Sigmoid colon (tissue), 7 donors: ENCODE measurements around the gene C2CD5. TPM values are rescaled to one million over a fixed set of nuclear protein-coding genes. Genes with fewer than 3 reads are reported as not detected.
A peak's percentile ranks its signal among the peaks of the same experiment; 100 is the strongest.

Source experiments
- DNase-seq: peaks from one replicate; pipeline ENCODE4 v3.0.0-alpha.2; 2019
- H3K27ac ChIP-seq, 4 donors: fragments of 200-600 bp; sonication (generic); one replicate each; pipeline ENCODE4 v1.5.1; 2016 to 2019; ENCODE audit warnings: mild to moderate bottlenecking in 1 of 4
- H3K27me3 ChIP-seq, 3 donors: fragments of 200-600 bp; sonication (generic); one replicate each; pipeline ENCODE4 v1.5.1; 2019; ENCODE audit warnings: mild to moderate bottlenecking in 1 of 3
- H3K36me3 ChIP-seq, 4 donors: fragments of 200-600 bp; sonication (generic); one replicate each; pipeline ENCODE4 v1.5.1; 2016 to 2019
- H3K4me1 ChIP-seq, 4 donors: fragments of 200-600 bp; sonication (generic); one replicate each; pipeline ENCODE4 v1.5.1; 2017 to 2019
- H3K4me3 ChIP-seq, 4 donors: fragments of 200-600 bp; sonication (generic); one replicate each; pipeline ENCODE4 v1.5.1; 2017 to 2019; ENCODE audit warnings: mild to moderate bottlenecking in 2 of 4, moderate library complexity in 1 of 4
- H3K9me3 ChIP-seq, 4 donors: fragments of 200-600 bp in 3 of 4; sonication (generic) in 3 of 4; one replicate each; pipeline versions ENCODE4 v1.5.1 to v1.6.1; 2013 to 2019
- CTCF ChIP-seq, 4 experiments: fragments of 450-650 bp in 3 of 4; fragments of 200-600 bp in 1 of 4; IDR thresholded peaks; one replicate each; pipeline ENCODE4 v1.5.1; 2016 to 2019; ENCODE audit warnings: antibody characterized with exemption in 4 of 4, mild to moderate bottlenecking in 3 of 4, moderate library complexity in 2 of 4
- EP300 ChIP-seq, 4 donors: sonication (generic); formaldehyde crosslinking; IDR thresholded peaks; one replicate each; pipeline ENCODE4 v1.6.1; 2017; ENCODE audit warnings: antibody characterized with exemption in 4 of 4
- POLR2A ChIP-seq, 2 donors: fragments of 450-650 bp; IDR thresholded peaks; one replicate each; pipeline ENCODE4 v1.6.1; 2016; ENCODE audit warnings: antibody characterized with exemption in 2 of 2, mild to moderate bottlenecking in 2 of 2, moderate library complexity in 2 of 2
- POLR2AphosphoS5 ChIP-seq, 4 donors: sonication (generic); formaldehyde crosslinking; IDR thresholded peaks; one replicate each; pipeline ENCODE4 v1.6.1; 2017; ENCODE audit warnings: antibody characterized with exemption in 4 of 4
- WGBS, 2 donors: extraction: QIAGEN DNeasy Blood & Tissue Kit; methylation state at CpG; one replicate each; pipeline ENCODE4 v1.1.7; 2013; 5-methylcytosine and 5-hydroxymethylcytosine counted together
- intact Hi-C: fragments of 100-400 bp; cut with DNase I; formaldehyde crosslinking; loops from one replicate; pipeline ENCODE4 v1.15.1; 2023
- polyA plus RNA-seq, 3 donors: library from polyadenylated mRNA; stranded (reverse); fragments of 200-250 nt; gene quantifications; one replicate each; pipeline ENCODE4 v1.2.3, GENCODE V29; 2013
- total RNA-seq, 4 donors: library from RNA; depleted of rRNA; stranded (reverse); fragments of >200 nt; gene quantifications; one replicate each; pipeline ENCODE4 v1.1.0, GENCODE V29; 2016
- donor health status: healthy with polysubstance abuse.
- donor health status: Bipolar disorder and iron deficiency.
- donor health status: healthy.

C2CD5 gene
- total RNA-seq, result 10 to 100 TPM; 27.2 to 60.1 (median 47.7) TPM
- 10 to 100 TPM; 21.6 to 40.7 (median 26.4) TPM for polyA plus RNA-seq

DNA sequence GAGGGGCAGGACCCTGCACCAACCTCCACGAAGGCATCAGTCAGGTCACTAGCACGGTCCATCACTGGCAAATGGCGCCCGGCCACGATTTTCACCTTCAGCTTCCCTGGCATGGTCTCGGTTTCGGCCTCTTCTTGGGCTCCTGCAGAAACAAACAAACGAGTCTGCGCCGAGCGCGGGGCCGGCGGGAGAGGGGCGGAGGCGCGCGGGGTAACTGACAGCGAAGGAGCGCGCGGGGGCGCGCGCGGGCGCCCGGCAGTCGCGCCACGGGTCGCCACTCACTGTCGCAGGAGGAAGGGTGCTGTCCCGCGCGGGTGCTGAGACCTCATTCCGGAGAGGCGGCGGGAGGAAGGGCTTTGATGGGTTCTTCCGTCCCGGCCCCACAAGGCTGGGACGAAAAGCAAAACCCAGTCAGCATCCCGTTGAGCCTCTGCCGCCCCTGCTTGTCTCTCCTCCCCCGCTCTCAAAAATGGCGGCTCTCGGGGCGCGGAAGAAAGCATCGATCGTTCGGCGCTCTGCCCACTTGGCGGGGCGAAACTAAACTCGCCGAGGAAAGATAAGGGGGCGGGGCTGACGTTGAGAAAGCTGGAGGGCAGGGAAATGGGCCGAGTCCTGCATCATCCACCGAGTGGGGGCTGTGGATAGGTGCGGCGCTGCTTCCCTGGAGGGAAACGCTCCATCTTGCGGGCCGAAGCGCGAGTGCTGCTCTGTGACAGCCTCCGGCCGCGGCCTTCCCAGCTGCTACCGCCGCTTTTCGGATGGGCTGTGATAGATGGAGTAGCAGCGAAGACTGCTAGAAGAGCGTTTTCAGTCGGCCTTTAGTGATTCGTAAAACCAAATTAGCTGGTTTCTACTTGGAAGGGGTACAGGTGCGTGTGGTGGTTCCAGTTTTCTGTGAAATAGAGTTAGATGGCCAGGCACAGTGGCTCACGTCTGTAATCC is at the start of gene C2CD5:
C2CD5 (minus strand) TSS at position 505 of the 942 bp plus-strand sequence; CDS start at position 113, 392 bp downstream.
- intact Hi-C loops, result loop anchor here (1.0 kb wide), 1 partner anchor 81 kb away; the partner anchor contains the start of gene ETNK1
- 1 to 2% methylated on average over 80 of the region's 80 CpGs for WGBS, 2 donors

GRCh38 chr12:22593864-22594263 is 49.5 kb upstream of the C2CD5 start:
- Histone ChIP-seq H3K27ac (no peak overlapping the region), H3K4me1 (no peaks in the 10 kb centered on the region), H3K27me3 (no peaks in the 10 kb centered on the region), H3K36me3 (no peaks in the 10 kb centered on the region), H3K9me3 (no peaks in the 10 kb centered on the region), H3K4me3 (no peak overlapping the region)
- no peak for DNase-seq
- intact Hi-C loops, result no loop called here
- TF ChIP-seq POLR2A (IDR thresholded peaks at IDR 0.05), result no peak
- TF ChIP-seq POLR2AphosphoS5 (IDR thresholded peaks at IDR 0.05), result no peak
- TF ChIP-seq CTCF (IDR thresholded peaks at IDR 0.05), result no peak
- TF ChIP-seq EP300 (IDR thresholded peaks at IDR 0.05), result no peak

More for the DNA sequence above, at the start of gene C2CD5:
- TF ChIP-seq POLR2AphosphoS5 (IDR thresholded peaks at IDR 0.05), result peak; percentile 48 to 85 (median 82)
- TF ChIP-seq EP300 (IDR thresholded peaks at IDR 0.05), result peak in 1 of 4 donors; percentile 66
- TF ChIP-seq CTCF (IDR thresholded peaks at IDR 0.05), result peak in 3 of 4 experiments; percentile 31 to 38 (median 36)
- peak in 1 of 2 donors; percentile 53 for TF ChIP-seq POLR2A (IDR thresholded peaks at IDR 0.05)
- no peaks in the 10 kb centered on the region for H3K27me3 ChIP-seq
- DNase-seq, result peak; percentile 99
- H3K4me3 ChIP-seq, result peak within 1 kb of the TSS; percentile 79 to 85 (median 82)
- H3K36me3 ChIP-seq, result no peaks in the 10 kb centered on the region
- peaks cover 0 to 29% (median 27%) of the 10 kb centered on the region in 4 donors for H3K4me1 ChIP-seq
- peak within 1 kb of the TSS; percentile 91 to 94 (median 92) for H3K27ac ChIP-seq
- no peaks in the 10 kb centered on the region for H3K9me3 ChIP-seq

DNA sequence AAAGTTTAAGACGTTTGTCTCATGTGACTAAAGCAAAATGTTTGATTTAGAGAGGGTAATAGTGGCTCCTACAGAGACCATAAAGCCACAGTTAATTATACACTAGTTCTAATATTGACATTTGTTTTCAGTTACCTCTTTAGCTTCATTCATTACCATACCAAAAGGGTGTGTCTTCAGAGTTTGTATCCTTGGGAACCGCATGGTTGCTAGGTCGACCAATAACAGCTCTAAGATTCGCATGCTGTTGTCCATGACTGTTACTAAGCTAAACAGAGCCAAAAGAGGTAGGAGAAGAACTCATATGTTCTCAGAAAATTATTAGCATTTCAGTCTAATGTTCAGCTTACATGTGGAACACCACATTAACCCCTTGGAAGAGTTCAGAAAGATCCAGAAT is 44.5 kb upstream of the C2CD5 start:
- TF ChIP-seq CTCF (IDR thresholded peaks at IDR 0.05) (no peak), POLR2A (IDR thresholded peaks at IDR 0.05) (no peak), POLR2AphosphoS5 (IDR thresholded peaks at IDR 0.05) (no peak), EP300 (IDR thresholded peaks at IDR 0.05) (no peak)

GRCh38 chr12:22578328-22578727 is 34.0 kb upstream of the C2CD5 start:
- H3K4me3 ChIP-seq, result no peak overlapping the region
- no peak overlapping the region for H3K27ac ChIP-seq
- H3K36me3 ChIP-seq, result no peaks in the 10 kb centered on the region
- no peaks in the 10 kb centered on the region for H3K9me3 ChIP-seq
- intact Hi-C loops, result no loop called here
- no peaks in the 10 kb centered on the region for H3K27me3 ChIP-seq
- no peak for TF ChIP-seq CTCF (IDR thresholded peaks at IDR 0.05)
- TF ChIP-seq POLR2A (IDR thresholded peaks at IDR 0.05), result no peak
- no peak for TF ChIP-seq POLR2AphosphoS5 (IDR thresholded peaks at IDR 0.05)
- no peak for TF ChIP-seq EP300 (IDR thresholded peaks at IDR 0.05)
- H3K4me1 ChIP-seq, result no peaks in the 10 kb centered on the region
- 97% methylated on average over 3 of the region's 3 CpGs for WGBS, 2 donors
- DNase-seq, result no peak

More for the DNA sequence above, 44.5 kb upstream of the C2CD5 start:
- Histone ChIP-seq H3K4me1 (no peaks in the 10 kb centered on the region), H3K9me3 (no peaks in the 10 kb centered on the region), H3K36me3 (no peaks in the 10 kb centered on the region), H3K27me3 (no peaks in the 10 kb centered on the region), H3K27ac (no peak overlapping the region), H3K4me3 (no peak overlapping the region)
- no peak for DNase-seq
- intact Hi-C loops, result no loop called here
- WGBS, 2 donors, result 12 to 56% methylated on average over 4 of the region's 4 CpGs
